HG02610 (cell line): ENCODE data around the gene SLC2A14.
"Not testable (repeated sequence)": the region's sequence is repeated elsewhere in the genome, so short reads cannot be mapped to it uniquely, and the experiment has no call there.

Experiments used
- ATAC-seq: cut with Tn5 transposase; IDR thresholded peaks from one replicate; pipeline ENCODE4 v1.9.1; 2021; ENCODE audit warnings: mild to moderate bottlenecking, moderate library complexity; ENCODE audit not compliant: unreplicated experiment

SLC2A14 gene

DNA sequence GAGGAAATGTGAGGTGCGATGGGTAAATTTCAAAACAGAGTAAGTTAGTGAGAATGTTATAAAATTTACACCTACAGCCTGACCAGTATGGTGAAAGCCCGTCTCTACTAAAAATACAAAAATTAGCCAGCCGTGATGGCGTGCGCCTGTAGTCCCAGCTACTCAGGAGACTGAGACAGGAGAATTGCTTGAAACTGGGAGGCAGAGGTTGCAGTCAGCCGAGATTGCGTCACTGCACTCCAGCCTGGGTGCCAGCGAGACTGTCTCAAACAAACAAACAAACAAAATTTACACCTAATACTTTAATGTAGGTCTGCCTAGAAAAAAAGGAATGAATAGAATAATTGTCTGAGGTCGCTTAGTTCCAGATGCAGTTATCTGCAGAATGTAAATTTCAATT, 37.6 kb downstream of the SLC2A14 start:
- ATAC-seq = no peak

DNA sequence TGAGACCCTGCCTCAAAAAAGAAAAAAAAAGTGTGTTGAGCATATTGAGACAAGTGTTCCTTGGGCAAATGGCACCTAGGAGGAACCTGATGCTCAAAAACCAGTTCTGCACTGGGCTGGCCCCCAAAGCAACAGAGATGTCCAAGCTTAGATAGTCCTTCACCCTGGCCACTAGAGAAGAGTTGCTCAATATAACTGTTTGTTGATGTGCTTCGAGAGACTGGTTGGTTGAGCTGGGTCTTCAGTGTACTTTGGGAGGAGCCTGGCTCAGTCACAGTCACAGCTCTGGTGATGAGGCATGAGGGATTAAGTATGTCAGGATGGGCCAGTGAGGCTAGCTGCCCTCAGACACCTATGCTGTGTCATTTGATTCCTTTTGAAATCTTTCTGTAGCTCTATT, 38.0 kb downstream of the SLC2A14 start:
- no peak for ATAC-seq

DNA sequence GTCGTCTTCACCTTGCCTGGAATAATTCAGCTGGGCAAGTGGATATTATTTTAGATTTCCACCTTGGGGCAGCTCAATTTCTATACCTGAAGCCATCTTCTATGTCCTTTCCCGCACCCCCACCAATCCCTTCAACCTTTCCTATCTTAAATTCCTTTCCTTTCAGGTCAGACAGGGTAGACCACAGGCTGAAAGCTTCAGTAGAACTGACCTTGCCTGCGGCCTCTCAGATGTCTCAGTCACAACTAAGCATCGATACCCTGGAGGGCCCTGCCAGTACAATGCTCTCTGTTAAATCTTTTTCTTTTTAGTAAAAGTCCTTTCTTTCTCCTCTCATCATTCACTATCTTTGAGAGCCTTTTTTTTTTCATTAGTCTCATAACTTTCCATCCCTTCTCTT, 38.9 kb downstream of the SLC2A14 start:
- no peak for ATAC-seq

DNA sequence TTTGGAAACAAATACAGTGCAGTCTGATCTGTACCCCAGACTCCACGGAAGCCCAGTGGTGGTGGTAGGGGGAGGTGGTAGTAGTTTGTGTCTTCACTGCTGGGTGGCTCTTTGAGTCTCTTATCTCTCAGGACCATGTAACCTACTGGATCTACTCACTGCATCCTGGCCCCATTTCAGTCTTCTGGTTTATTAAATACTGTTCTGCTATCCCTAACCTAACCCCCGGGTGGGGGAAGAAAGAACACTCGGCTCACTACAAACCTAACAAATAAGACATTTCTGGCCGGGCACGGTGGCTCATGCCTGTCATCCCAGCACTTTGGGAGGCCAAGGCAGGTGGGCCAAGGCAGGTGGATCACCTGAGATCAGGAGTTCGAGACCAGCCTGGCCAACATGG, 39.5 kb downstream of the SLC2A14 start:
- not testable (repeated sequence) for ATAC-seq

DNA sequence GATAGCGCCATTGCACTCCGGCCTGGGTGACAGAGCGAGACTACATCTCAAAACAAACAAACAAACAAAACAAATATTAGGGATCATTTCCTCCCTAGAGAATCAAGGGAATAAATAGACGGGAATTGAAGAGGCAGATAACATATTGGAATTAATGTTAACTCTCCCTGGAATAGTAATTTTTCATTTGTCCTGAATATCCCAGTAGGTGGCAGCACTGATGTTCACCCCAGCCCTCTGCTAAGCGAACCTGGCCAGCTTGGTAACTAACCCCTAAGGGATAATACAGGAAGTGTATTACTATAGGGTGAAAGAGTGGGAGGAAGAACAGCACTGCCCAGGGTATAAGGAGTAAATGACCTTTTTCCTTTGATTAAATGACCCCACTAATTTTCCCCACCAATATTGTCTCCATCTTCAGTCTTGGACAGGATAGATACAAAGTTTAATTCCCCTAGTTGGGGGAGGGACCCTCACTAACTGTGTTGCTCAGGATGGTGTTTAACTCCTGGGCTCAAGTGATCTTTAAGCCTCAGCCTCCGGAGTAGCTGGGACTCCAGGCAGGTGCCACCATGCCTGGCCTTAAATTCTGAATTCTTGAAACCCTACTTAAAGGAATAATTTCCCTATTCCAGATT, 40.5 kb downstream of the SLC2A14 start:
- ATAC-seq = peak; percentile 46

DNA sequence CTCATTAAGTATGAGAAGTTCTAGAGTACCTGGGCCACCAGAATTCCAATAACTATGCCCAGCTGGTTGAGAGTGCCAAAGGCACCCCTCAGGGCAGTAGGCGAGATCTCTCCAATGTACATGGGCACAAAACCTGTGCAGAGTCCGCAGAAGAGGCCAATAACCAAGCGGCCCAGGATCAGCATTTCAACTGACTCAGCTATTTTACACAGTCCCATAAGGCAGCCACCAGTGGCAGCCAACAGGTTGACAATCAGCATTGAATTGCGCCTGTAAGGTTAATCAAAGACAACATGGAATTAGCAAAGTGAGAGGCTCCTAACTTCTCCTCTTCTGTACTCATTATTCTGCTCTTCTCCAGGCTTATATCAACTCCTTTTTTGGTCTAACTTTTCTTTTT, 43.0 kb downstream of the SLC2A14 start:
- not testable (repeated sequence) for ATAC-seq

DNA sequence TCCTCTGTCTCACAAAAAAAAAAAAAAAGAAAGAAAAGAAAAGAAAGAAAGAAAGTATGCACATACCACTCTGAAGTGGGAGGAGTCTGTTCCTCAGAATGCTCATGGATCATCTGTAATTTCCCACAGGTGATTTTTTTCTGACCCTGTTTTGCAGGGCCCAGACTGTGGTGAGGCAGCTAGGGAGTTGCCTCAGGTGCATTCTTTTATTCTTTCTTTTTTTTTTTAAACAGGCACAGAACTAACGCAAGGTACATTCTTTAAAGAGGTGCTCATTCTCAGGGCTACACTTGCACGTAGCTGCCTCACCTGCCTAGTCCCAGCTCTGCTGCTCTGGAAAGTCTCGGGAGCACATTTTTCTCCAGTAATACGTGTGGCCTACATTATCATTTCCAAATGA, 47.0 kb downstream of the SLC2A14 start:
- not testable (repeated sequence) for ATAC-seq

DNA sequence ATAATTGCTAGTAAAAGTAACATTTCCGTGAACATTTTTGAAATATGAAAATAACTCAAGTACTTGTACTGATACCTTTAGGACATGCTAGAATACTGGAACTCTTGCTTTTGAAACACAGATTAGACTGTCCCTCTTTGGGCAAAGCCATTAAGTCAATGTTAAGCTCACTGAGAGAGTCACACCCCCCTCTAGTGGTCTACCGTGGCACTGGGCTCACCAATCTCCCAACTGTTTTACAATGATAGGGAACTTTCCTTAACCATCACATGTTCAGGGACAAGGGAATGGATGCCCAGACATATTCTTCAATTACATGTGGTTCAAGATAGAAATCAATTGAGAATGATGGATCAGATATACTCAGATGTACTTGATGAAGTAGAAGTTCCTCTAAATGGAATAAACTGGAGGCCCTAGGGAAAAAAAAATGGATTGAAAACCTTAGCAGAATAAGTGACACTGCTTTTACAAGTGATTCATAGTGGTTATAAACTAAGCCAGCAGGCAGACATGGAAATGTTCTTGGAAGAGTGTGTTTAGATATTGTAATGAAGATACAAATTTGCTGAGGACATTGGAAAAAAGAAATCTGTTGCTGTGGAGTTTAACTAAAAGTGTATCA, 65.7 kb downstream of the SLC2A14 start:
- ATAC-seq = no peak

DNA sequence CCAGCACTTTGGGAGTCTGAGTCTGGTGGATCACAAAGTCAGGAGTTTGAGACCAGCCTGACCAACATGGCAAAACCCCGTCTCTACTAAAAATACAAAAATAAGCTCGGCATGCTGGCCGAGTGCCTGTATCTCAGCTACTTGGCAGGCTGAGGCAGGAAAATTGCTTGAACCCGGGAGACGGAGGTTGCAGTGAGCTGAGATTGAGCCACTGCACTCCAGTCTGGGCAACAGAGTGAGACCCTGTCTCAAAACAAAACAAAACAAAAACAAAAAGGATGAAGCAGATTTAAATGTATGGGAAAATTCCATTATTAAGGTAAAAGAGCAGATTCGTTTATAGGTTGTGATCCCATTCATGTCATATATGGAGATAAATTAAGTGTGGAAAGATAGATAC, 66.4 kb downstream of the SLC2A14 start:
- not testable (repeated sequence) for ATAC-seq

DNA sequence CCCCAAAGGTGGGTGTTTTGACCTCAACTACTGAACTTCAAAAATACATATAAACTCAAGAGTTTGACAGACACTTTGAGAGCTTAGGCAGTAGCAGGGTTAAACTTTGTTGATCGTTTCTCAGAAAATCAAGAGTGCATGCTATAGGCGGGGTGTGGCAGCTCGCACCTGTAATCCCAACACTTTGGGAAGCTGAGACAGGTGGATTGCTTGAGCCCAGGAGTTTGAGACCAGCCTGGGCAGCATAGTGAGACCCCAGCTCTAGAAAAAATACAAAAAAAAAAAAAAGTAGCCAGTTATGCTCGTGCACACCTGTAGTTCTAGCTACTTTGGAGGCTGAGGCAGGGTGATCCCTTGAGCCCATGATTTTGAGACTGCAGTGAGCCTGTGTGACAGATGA, 71.3 kb downstream of the SLC2A14 start:
- no peak for ATAC-seq

DNA sequence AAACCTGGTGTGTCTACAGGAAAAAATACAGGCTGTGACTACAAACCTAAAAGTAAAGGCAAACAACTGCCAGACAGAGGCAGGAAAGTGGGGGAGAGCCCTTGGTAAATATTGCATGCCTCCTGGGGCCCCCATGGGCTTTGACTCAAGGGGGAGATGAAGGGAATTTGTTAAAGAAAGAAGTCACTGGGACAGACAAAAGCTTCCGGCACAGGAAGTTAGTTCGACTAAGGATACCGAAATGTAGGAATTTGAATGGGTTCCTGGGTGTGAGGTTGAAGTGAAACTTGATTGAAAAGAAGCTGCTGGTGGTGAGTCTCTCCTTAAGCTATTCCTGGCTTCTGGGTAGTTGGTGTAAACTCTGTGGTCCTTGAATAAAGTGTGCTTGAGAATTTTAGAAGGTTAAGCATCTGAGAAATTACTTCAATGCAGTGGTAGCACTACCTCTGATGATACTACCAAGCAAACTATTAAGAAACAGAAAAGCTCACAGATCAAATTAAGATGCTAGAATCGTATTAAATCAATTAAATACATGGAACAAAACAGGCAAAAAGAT, 73.9 kb downstream of the SLC2A14 start:
- not testable (repeated sequence) for ATAC-seq

DNA sequence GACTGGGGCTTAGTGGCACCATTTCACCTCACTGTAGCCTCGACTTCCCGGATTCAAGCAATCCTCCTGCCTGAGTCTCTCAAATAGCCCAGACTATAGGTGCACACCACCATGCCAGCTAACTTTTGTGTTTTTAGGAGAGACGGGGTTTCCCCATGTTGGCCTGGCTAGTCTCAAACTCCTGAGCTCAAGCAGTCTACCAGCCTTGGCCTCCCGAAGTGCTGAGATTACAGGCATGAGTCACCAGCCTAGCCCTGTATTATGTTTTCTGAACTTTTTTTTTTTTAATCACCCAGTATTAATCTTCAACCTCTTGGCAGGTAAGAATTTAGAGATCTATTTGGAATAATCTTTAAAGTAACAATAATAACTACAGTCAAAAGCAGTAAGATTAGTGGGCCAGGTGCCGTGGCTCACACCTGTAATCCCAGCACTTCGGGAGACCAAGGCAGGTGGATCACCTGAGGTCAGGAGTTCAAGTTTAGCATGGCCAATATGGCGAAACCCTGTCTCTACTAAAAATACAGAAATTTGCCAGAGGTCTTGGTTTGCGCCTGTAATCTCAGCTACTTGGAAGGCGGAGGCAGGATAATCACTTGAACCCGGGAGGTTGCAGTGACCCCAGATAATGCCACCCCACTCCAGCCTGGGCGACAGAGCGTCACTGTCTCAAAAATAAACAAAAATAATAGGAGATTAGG, 74.9 kb downstream of the SLC2A14 start:
- no peak for ATAC-seq

DNA sequence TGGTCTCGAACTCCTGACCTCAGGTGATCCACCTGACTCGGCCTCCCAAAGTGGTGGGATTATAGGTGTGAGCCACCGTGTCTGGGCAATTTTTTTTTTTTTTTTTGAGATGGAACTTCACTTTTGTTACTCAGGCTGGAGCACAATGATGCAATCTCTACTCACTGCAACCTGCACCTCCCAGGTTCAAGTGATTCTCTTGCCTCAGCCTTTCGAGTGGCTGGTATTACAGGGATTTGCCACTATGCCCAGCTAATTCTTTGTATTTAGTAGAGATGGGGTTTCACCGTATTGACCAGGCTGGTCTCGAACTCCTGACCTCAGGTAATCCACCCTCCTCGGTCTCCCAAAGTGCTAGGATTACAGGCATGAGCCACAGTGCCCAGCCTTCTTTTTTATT, 75.4 kb downstream of the SLC2A14 start:
- ATAC-seq = not testable (repeated sequence)

DNA sequence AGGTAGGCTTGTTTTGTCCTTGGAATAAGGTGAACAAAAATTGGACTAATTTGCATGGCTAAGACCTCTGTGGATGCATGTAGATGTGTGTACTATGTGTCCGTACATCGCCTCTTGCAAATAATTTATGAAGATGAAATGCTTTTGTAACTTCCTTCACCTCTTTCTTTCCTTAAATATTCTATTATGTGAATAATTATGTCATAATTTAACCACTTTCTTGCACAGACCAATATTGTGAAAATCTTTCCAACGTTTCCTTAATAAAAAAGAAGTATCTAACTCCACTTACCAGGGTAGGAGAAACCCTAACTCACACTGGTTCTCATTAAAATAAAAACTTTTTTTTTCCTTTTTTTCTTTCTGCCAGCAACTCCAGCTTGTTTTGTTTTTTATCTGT, 79.5 kb downstream of the SLC2A14 start:
- ATAC-seq = no peak

DNA sequence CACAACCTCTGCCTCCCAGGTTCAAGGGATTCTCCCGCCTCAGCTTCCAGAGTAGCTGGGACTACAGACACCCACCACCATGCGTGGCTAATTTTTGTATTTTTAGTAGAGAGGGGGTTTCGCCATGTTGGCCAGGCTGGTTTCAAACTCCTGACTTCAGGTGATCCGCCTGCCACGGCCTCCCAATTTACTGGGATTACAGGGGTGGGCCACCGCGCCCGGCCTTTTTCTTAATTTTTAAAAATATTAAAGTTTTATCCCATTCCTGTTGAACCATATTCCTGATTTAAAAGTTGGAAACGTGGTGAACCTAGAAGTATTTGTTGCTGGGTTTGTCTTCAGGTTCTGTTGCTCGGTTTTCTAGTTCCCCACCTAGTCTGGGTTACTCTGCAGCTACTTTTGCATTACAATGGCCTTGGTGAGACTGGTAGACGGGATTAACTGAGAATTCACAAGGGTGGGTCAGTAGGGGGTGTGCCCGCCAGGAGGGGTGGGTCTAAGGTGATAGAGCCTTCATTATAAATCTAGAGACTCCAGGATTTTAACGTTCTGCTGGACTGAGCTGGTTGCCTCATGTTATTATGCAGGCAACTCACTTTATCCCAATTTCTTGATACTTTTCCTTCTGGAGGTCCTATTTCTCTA, 83.7 kb downstream of the SLC2A14 start, which contains the start of gene NANOG:
NANOG (plus strand) TSS at position 519 of the 645 bp plus-strand sequence. CDS start 213 bp downstream, outside the sequence.
- not testable (repeated sequence) for ATAC-seq

DNA sequence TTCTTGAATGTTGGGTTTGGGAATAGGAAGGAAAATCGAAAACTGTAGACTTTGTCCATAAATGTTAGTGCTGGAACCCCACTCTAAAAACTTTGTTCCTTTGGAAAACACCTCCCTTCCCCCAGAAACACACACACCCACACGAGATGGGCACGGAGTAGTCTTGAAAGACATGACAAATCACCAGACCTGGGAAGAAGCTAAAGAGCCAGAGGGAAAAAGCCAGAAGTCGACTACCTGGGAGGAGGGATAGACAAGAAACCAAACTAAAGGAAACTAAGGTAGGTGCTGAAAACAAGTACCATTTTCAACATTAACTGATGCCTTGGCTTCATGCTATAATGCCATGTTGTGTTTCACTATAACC, 84.4 kb downstream of the SLC2A14 start:
- no peak for ATAC-seq

DNA sequence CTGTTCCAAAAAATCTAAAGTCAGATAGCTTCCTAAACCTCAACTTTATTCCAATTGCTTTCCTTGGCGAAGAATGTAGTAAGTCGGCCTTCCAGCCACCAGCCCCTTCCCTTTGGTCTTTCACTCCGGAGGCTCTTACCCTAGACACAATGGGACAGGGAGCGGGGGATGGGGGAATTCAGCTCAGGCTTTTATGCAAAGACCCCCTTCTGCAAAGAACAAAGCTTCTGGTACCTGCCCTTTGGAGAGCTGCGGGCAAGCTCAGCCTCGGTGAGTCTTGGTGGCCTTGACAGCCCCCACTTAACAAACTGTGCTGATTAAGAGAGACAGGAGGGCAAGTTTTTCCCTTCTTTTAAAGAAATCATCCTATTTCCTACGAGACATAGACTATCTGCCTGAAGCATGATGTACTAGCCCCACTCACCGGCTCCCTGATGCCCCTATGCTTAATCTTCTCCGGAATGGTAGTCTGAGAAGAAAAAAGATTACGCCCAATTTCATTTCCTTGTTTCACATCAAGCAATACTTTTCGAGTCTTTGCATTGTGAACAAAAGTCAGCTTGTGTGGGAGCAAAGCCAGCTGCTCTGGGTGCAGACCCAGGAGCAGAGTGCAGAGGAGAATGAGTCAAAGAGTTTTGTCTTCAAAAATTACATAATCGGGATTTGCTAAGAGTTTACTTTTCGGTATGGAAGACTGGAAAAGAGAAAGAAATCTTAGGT, 85.0 kb downstream of the SLC2A14 start:
- no peak for ATAC-seq

DNA sequence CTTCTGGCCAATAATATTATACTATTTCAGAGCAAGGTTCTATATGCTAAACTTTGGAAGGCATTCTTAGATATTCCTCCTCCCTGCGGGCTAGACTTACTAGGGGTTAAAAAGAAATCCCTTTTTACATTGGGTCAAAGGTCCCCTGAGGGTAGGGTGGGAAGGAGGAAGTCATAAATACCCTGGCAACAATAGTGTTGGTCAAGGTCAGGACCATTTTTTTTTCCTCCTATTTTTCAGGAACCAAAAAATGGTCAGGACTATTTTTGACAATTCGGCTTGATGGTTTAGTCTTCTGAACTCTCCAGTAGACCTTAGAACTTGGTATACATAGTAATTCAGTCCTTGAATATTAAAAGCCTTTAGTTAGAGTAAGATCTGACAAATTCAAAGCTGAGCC, 88.0 kb downstream of the SLC2A14 start:
- no peak for ATAC-seq

DNA sequence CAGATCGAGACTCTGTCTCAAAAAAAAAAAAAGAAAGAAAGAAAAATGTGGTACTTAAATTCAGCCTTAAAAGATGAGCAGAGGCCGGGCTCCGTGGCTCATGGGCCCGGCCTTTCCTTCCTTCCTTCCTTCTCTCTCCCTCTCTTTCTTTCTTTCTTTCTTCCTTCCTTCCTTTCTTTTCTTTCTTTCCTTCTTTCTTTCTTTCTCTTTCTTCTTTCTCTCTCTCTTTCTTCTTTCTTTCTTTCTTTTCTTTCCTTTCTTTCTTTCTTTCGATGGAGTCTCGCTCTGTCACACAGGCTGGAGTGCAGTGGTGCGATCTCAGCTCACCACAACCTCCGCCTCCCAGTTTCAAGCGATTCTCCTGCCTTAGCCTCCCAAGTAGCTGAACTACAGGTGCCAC, 89.3 kb downstream of the SLC2A14 start:
- ATAC-seq = not testable (repeated sequence)

DNA sequence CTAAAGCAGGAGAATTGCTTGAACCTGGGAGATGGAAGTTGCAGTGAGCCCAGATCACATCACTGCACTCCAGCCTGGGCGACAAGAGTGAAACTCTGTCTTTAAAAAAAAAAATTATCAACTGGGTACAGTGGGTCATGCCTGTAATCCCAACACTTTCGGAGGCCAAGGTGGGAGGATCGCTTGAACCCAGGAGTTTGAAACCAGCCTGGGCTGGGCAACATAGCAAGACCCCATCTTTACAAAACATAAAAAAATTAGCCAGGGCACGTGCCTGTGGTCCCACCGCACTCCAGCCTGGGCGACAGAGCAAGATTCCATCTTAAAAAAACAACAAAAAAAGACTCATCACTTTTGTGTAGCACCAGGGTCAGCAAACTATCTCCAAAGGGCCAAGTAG, 90.7 kb downstream of the SLC2A14 start:
- ATAC-seq = no peak

DNA sequence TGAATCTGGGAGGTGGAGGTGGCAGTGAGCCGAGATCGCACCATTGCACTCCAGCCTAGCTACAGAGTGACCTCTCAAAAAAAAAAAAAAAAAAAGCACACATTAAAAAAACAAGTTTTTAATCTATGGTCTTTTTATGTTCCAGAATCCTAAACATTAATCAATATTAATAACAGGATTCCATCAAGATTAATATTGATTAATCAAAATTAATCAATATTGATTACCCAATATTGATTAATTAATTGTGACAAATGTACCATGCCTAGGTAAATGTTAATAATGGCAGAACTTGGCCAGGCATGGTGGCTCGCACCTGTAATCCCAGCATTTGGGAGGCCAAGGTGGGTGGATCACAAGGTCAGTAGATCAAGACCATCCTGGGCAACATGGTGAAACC, 91.4 kb downstream of the SLC2A14 start:
- ATAC-seq = no peak
